ENCODE measurements around the gene ARHGEF28.

- no peak for TF ChIP-seq CTCF (IDR thresholded peaks at IDR 0.05; ENCODE audit: low read length)
- TF ChIP-seq EZH2phosphoT487 (IDR thresholded peaks at IDR 0.05; ENCODE audit: low read length), result no peak
- TF ChIP-seq EZH2 (optimal IDR thresholded peaks at IDR 0.05; ENCODE audit: low read depth, low read length), result no peak
Observed at GRCh38 chr5:73858776-73859175, 232.8 kb downstream of the ARHGEF28 start.
